Thymus (tissue), 11 donors: ENCODE data around the gene RGL4. TPM values are rescaled to one million over a fixed set of nuclear protein-coding genes. Genes with fewer than 3 reads are reported as not detected.
"Not testable (repeated sequence)": the region's sequence is repeated elsewhere in the genome, so short reads cannot be mapped to it uniquely, and the experiment has no call there.

Experiments used
- DNase-seq, 9 donors: peaks; one replicate each; pipeline ENCODE4 v3.0.0-alpha.2; 2013; ENCODE audit warnings: low spot score in 9 of 9, low read depth in 6 of 9, missing footprints in 1 of 9
- H3K27ac ChIP-seq, 2 donors: one replicate each; pipeline ENCODE4 v1.5.1; 2013; ENCODE audit warnings: control low read depth in 1 of 2, low read depth in 1 of 2, low read length in 1 of 2, mild to moderate bottlenecking in 1 of 2, moderate library complexity in 1 of 2
- H3K27me3 ChIP-seq, 2 donors: one replicate each; pipeline ENCODE4 v1.5.1; 2013; ENCODE audit warnings: low read length in 1 of 2; ENCODE audit not compliant: control insufficient read depth in 2 of 2, insufficient read depth in 1 of 2
- H3K36me3 ChIP-seq, 2 donors: one replicate each; pipeline ENCODE4 v1.5.1; 2013; ENCODE audit warnings: low read length in 1 of 2, mild to moderate bottlenecking in 1 of 2, moderate library complexity in 1 of 2; ENCODE audit not compliant: control insufficient read depth in 2 of 2, insufficient read depth in 2 of 2
- H3K4me1 ChIP-seq, 2 donors: one replicate each; pipeline ENCODE4 v1.5.1; 2013; ENCODE audit warnings: low read length in 2 of 2; ENCODE audit not compliant: control insufficient read depth in 2 of 2, insufficient read depth in 2 of 2
- H3K4me3 ChIP-seq, 2 donors: one replicate each; pipeline ENCODE4 v1.5.1; 2013; ENCODE audit warnings: low read length in 2 of 2, control low read depth in 1 of 2, mild to moderate bottlenecking in 1 of 2
- H3K9me3 ChIP-seq, 2 donors: one replicate each; pipeline ENCODE4 v1.5.1; 2013; ENCODE audit warnings: low read length in 1 of 2, mild to moderate bottlenecking in 1 of 2; ENCODE audit not compliant: control insufficient read depth in 2 of 2, insufficient read depth in 1 of 2
- WGBS: extraction: QIAGEN DNeasy Blood & Tissue Kit; methylation state at CpG from one replicate; pipeline ENCODE4 v1.1.7; 2013; 5-methylcytosine and 5-hydroxymethylcytosine counted together
- polyA plus RNA-seq: library from polyadenylated mRNA; stranded (reverse); fragments of 200-250 nt; gene quantifications from one replicate; pipeline ENCODE4 v1.2.3, GENCODE V29; 2013
- total RNA-seq: library from RNA; stranded (reverse); fragments of 120-200 nt; gene quantifications from one replicate; pipeline ENCODE4 v1.2.4, GENCODE V29; 2013
- donor health status: healthy.

Gene RGL4
- total and polyA plus RNA-seq, 2 donors: 7.8 to 29.8 TPM

DNA sequence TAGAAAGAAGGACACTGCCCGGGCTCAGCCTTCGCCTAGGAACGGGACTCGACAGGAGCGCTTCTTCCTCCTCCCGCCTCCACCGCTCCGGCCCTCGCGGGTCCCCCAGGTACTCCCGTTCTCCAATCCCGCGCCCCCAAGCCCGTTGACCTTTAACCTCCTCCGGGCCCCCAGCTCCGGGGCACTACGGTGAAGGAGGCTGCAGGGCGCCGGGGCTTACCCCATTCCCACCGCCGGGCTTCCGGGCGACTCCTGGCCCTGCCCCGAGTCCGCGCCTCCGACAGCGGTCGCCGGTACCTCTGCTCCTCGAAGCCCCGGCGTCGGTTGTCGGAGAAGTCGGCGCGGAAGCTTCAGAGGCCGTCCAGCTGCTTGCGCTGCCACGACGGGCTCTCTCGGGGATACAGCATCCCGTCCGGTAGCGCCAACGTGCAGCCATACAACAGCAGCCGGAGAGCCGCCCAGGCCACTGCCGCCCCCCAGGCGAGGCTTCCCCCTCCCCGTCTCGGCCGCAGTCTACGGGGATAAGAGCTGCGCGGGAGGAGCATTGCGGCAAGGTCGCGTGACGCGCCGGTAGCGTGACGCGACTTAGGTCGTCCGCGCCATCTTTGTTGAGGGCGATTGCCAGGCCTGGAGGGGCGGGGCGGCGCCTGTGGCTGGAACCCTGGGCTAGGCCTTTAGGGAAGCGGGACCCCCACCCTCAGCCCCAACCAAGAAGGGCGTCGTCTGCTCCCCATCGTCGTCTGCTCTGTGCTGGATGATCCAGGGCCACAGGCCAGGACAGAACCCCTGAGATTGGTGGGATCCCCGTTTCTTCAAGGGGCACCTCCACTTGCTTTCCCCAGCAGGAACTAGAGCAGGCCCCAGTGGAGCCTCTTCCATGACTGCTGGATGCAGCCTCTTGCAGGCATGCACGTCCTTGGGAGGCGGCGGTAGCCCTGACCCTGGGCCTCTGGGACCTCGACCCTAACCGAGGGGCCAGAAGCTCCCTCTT is 26.3 kb downstream of the RGL4 start:
- no peaks in the 10 kb centered on the region for H3K27me3 ChIP-seq
- DNase-seq: peak in 8 of 9 donors; percentile 61 to 93 (median 82)
- 7% methylated on average over 84 of the region's 84 CpGs for WGBS
- H3K36me3 ChIP-seq: peaks cover 24 to 29% of the 10 kb centered on the region in 2 donors
- H3K4me3 ChIP-seq: peak overlapping the region; percentile 79 to 90
- H3K27ac ChIP-seq: peak overlapping the region; percentile 17 to 78
- no peaks in the 10 kb centered on the region for H3K9me3 ChIP-seq
- H3K4me1 ChIP-seq: peaks cover 11 to 16% of the 10 kb centered on the region in 2 donors

DNA sequence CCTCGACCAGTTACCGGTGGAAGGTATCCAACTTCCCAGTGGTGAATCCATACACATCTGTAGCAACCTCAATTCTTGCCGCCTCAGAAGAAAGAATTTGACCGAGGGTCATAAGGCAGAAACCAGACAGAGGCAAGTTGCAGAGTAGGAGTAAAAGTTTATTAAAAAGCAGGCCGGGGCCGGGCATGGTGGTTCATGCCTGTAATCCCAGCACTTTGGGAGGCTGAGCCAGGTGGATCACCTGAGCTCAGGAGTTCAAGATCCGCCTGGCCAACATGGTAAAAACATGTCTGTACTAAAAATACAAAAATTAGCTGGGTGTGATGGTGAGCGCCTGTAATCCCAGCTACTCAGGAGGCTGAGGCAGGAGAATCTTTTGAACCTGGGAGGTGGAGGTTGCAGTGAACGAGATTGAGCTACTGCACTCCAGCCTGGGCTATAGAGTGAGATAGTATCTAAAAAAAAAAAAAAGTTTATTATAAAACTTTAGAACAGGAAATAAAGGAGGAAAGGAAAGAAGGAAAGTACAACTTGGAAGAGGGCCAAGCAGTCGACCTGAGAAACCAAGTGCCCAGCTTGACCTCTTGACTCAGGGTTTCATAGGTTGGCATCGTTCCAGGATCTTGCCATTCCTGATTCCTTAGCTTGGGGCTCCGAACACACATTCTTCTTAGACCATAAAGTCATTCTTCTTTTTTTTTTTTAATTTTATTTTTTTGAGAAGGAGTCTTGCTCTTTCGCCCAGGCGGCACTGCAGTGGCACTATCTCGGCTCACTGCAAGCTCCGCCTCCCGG is 27.8 kb downstream of the RGL4 start:
- Histone ChIP-seq H3K9me3 (no peaks in the 10 kb centered on the region), H3K27ac (no peak overlapping the region), H3K36me3 (peaks cover 14 to 17% of the 10 kb centered on the region in 2 donors), H3K4me1 (peaks cover 11 to 16% of the 10 kb centered on the region in 2 donors), H3K4me3 (no peak overlapping the region), H3K27me3 (no peaks in the 10 kb centered on the region)
- 93% methylated on average over 17 of the region's 17 CpGs for WGBS
- no peak for DNase-seq

DNA sequence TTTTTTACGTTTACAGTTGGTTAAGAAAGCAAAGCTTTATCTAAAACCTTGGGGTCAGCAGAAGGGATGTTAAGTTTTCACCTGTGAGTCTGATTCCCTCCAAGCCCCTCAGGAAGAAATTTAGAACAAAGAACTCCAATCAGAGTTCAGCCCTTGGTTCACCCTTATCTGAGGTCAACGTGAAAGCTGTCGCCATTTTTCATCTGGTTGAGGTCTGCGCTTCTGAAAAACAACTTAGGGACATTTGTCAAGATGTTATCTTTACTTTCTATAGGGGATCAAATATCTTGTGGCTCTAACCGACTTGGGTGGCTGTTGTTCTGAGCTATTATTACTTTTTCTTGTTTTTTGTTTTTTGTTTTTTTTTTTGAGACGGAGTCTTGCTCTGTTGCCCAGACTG is 30.0 kb downstream of the RGL4 start:
- no peak for DNase-seq
- 95% methylated on average over 6 of the region's 6 CpGs for WGBS
- H3K27ac ChIP-seq: no peak overlapping the region

DNA sequence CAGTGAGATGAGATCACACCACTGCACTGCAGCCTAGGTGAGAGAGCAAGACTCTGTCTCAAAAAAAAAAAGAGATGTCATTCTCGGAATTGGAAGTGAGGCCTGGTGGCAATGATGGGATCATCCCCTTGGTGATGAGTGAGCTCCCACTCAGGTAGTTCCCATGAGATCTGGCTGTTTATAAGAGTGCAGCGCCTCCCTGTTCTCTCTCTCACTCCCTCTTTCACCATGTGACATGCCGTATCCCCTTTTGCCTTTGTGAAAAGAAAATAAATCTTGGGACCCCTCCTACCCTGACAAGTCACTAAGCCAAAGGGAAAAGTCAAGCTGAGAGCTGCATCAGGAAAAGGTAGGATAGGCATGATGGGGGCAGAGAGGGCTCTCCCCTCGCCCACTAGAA is 31.3 kb downstream of the RGL4 start:
- Histone ChIP-seq H3K27ac (no peak overlapping the region), H3K9me3 (no peaks in the 10 kb centered on the region), H3K4me3 (no peak overlapping the region), H3K27me3 (no peaks in the 10 kb centered on the region), H3K4me1 (peaks cover 0 to 5% of the 10 kb centered on the region in 2 donors), H3K36me3 (no peaks in the 10 kb centered on the region)
- no peak for DNase-seq
- WGBS: 96% methylated on average over 4 of the region's 4 CpGs

More for the DNA sequence above, 30.0 kb downstream of the RGL4 start:
- H3K27me3 ChIP-seq: no peaks in the 10 kb centered on the region
- H3K36me3 ChIP-seq: no peaks in the 10 kb centered on the region
- no peaks in the 10 kb centered on the region for H3K9me3 ChIP-seq
- peaks cover 7 to 13% of the 10 kb centered on the region in 2 donors for H3K4me1 ChIP-seq
- no peak overlapping the region for H3K4me3 ChIP-seq

DNA sequence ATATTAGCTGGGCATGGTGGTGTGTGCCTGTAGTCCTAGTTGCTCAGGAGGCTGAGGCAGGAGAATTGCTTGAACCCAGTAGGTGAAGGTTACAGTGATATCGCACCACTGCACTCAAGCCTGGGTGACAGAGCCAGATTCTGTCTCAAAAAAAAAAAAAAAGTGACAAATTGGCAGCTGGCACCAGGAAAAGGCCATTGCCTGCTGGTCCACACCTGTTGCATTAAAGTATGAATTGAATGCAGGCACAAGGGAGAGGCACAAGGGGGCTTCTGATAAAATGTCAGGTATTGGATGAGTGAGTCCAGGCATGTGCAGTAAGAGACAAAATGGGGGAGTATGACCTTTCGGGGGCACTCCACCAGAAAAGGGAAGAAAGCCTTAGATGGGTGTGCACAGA is 31.9 kb downstream of the RGL4 start:
- Histone ChIP-seq H3K4me3 (no peak overlapping the region), H3K4me1 (no peaks in the 10 kb centered on the region), H3K9me3 (no peaks in the 10 kb centered on the region), H3K36me3 (no peaks in the 10 kb centered on the region), H3K27ac (no peak overlapping the region), H3K27me3 (no peaks in the 10 kb centered on the region)
- 96% methylated on average over 2 of the region's 2 CpGs for WGBS
- no peak for DNase-seq

DNA sequence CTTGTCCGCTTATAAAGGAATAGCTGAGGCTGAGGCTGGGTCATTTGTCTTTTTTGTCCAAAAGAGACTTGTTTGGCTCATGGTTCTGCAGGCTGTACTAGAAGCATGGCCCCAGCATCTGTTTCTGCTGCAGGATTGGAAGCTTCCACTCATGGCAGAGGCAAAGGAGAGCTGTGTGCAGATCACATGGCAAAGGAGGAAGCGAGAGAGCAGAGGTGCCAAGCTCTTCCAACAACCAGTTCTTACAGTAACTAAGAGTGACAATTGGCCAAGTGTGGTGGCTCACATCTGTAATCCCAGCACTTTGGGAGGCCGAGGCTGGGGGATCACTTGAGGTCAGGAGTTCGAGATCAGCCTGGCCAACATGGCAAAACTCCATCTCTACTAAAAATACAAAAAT is 37.3 kb downstream of the RGL4 start:
- not testable (repeated sequence) for H3K9me3 ChIP-seq, H3K36me3 ChIP-seq, DNase-seq, H3K27me3 ChIP-seq, H3K4me3 ChIP-seq, H3K4me1 ChIP-seq, H3K27ac ChIP-seq
- WGBS: 95% methylated on average over 4 of the region's 4 CpGs

DNA sequence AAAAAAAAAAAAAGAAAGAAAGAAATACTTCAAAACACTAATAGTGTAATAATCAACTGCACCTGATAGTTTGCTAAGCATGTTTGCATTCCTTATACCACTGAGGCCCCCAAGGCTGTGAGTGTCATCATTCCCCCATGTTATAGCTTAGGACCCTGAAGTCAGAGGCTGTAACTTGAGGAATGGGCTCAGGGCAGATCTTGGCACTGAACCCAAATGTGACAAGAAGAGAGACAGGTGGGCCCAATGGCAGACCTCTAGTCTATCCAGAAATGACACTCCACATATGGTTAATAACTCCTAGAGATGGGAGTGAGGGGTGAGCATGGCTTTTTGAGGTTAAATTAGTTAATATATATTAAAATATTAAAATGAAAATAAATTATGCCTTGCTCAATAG is 46.9 kb downstream of the RGL4 start:
- Histone ChIP-seq H3K27ac (no peak overlapping the region), H3K36me3 (peaks cover 1 to 4% of the 10 kb centered on the region in 2 donors), H3K4me1 (peaks cover 0 to 6% of the 10 kb centered on the region in 2 donors), H3K27me3 (no peaks in the 10 kb centered on the region), H3K9me3 (no peaks in the 10 kb centered on the region), H3K4me3 (no peak overlapping the region)
- DNase-seq: no peak

DNA sequence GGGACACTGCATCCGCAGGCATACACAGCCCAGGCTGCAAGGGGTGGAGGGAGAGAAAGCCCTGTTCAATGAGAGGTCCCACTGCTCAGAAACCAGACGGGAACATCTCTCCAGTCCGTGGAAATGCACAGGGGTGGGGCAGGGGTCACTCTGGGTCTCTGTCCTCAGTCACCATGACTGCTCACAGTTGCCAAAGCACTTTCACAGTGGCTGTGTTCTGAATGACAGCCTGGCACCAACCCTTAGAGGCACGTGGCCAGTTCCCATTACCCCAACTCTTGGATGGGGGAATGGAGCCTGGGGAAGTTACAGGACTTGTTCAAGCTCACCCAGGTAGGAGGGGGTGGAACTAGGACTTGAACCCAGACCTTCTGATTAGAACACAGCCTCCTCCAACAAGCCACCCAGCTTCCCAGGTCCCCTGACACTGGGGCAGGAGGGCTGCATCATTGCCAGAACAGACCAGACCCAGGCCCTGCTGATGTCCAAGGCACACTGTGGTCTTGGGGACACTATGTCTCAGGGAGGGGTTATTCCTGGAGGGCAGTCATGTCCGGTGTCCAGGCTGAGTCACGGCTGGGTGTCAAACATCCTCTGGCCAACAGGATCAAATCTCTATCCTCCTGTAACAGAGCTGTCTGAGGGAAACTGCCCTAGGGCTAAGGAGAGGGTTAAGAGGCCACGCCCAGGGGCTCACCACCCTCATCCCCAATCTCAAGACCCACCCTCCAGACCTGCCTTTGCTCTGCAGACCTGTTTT is 51.9 kb downstream of the RGL4 start:
- Histone ChIP-seq H3K4me3 (no peak overlapping the region), H3K4me1 (no peaks in the 10 kb centered on the region), H3K36me3 (peaks cover 20 to 22% of the 10 kb centered on the region in 2 donors), H3K27ac (peak overlapping the region; percentile 11 to 26), H3K27me3 (no peaks in the 10 kb centered on the region), H3K9me3 (no peaks in the 10 kb centered on the region)
- WGBS: 88% methylated on average over 7 of the region's 7 CpGs
- DNase-seq: no peak
